Common myeloid progenitor, CD34-positive (primary cell): ENCODE results near the gene TTC12.
A peak's percentile ranks its signal among the peaks of the same experiment; 100 is the strongest.

Experiments used
- CTCF ChIA-PET: fragments of 350-600 bp; sonication (Branson Sonifier 250); formaldehyde crosslinking; loops from one replicate; lab custom pipeline; 2021; ENCODE audit warnings: antibody characterized with exemption; lab: Charles Lee
- POLR2A ChIA-PET: fragments of 350-600 bp; sonication (Branson Sonifier 250); formaldehyde crosslinking; loops from one replicate; lab custom pipeline; 2021; ENCODE audit warnings: antibody characterized with exemption; lab: Charles Lee
- DNase-seq, 3 donors: peaks; one replicate each; pipeline versions ENCODE4 v3.0.0 to v3.0.0-alpha.2; 2013
- H3K27ac ChIP-seq, 2 experiments: 1 replicate in 1 of 2; 2 replicates in 1 of 2; pipeline ENCODE4 v1.7.0; 2013; ENCODE audit warnings: inconsistent platforms in 2 of 2, low read length in 2 of 2, mild to moderate bottlenecking in 2 of 2, low read depth in 1 of 2, moderate library complexity in 1 of 2; ENCODE audit not compliant: severe bottlenecking in 2 of 2, insufficient read depth in 1 of 2, poor library complexity in 1 of 2
- H3K27me3 ChIP-seq, 5 experiments: replicated peaks in 2 of 5; 1 replicate in 3 of 5; 2 replicates in 2 of 5; pipeline versions ENCODE4 v1.6.1 to v1.7.0; 2013; ENCODE audit warnings: low read length in 4 of 5, mild to moderate bottlenecking in 2 of 5, moderate library complexity in 2 of 5, inconsistent platforms in 1 of 5; ENCODE audit not compliant: insufficient read depth in 5 of 5, control insufficient read depth in 4 of 5
- H3K36me3 ChIP-seq, 4 experiments: 1 replicate in 2 of 4; 2 replicates in 2 of 4; pipeline versions ENCODE4 v1.6.1 to v1.7.0; 2013; ENCODE audit warnings: low read length in 3 of 4, control low read depth in 1 of 4, mild to moderate bottlenecking in 1 of 4; ENCODE audit not compliant: control insufficient read depth in 4 of 4, insufficient read depth in 4 of 4
- H3K4me1 ChIP-seq, 4 experiments: 1 replicate in 3 of 4; 2 replicates in 1 of 4; pipeline versions ENCODE4 v1.6.1 to v1.7.1; 2013; ENCODE audit warnings: low read length in 3 of 4, mild to moderate bottlenecking in 3 of 4, control low read depth in 1 of 4, inconsistent platforms in 1 of 4, moderate library complexity in 1 of 4; ENCODE audit not compliant: control insufficient read depth in 4 of 4, insufficient read depth in 4 of 4; ENCODE audit errors: control extremely low read depth in 1 of 4
- H3K4me3 ChIP-seq, 7 experiments: 1 replicate in 4 of 7; 2 replicates in 3 of 7; pipeline versions ENCODE4 v1.5.1 to v1.7.0; 2013; ENCODE audit warnings: mild to moderate bottlenecking in 7 of 7, low read length in 6 of 7, moderate library complexity in 6 of 7, inconsistent platforms in 2 of 7, low read depth in 2 of 7, control low read depth in 1 of 7; ENCODE audit not compliant: insufficient read depth in 4 of 7, control insufficient read depth in 1 of 7; ENCODE audit errors: extremely low read depth in 1 of 7
- H3K9me3 ChIP-seq, 5 experiments: 1 replicate in 4 of 5; 2 replicates in 1 of 5; pipeline versions ENCODE4 v1.6.1 to v1.7.1; 2013; ENCODE audit warnings: low read length in 4 of 5, mild to moderate bottlenecking in 2 of 5, inconsistent platforms in 1 of 5, low read depth in 1 of 5, moderate library complexity in 1 of 5; ENCODE audit not compliant: control insufficient read depth in 4 of 5, insufficient read depth in 2 of 5; ENCODE audit errors: control extremely low read depth in 1 of 5
- WGBS: methylation state at CpG from one replicate; pipeline ENCODE4 v1.1.5; 2013; ENCODE audit not compliant: insufficient coverage; 5-methylcytosine and 5-hydroxymethylcytosine counted together

TTC12 gene

DNA sequence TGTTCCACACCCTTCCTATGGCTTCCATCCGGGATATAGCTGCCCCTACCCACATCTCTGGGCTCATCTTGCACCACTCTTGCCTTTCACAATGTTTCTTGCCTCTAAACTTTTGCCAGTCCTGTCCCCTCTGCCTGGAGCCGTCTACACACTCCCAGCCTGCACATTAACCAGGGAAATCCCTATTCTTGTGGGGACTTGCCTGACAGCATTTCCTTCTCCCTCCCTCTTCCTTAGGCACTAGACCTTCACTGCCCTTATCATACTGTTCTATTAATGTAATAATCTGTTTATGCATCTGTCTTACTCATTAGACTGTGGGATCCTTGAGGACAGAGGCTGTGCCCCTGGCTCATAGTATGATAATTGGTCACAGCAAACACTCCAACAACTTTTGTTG, 5.8 kb upstream of the TTC12 start:
- 100% methylated on average over 2 of the region's 2 CpGs for WGBS
- no peak for DNase-seq
- no peaks in the 10 kb centered on the region for H3K9me3 ChIP-seq
- H3K27me3 ChIP-seq = peaks cover 0 to 6% (median 0%) of the 10 kb centered on the region in 5 experiments
- H3K27ac ChIP-seq = no peak overlapping the region
- H3K36me3 ChIP-seq = no peaks in the 10 kb centered on the region
- ChIA-PET POLR2A (no interaction called here), CTCF (interaction anchor here (1.2 to 1.7 kb wide), 2 partner anchors 223 to 488 kb away, joined by 4 to 5 read pairs; no protein-coding TSS in a partner anchor)
- peaks cover 0 to 1% (median under 1%) of the 10 kb centered on the region in 4 experiments for H3K4me1 ChIP-seq
- H3K4me3 ChIP-seq = no peak overlapping the region

DNA sequence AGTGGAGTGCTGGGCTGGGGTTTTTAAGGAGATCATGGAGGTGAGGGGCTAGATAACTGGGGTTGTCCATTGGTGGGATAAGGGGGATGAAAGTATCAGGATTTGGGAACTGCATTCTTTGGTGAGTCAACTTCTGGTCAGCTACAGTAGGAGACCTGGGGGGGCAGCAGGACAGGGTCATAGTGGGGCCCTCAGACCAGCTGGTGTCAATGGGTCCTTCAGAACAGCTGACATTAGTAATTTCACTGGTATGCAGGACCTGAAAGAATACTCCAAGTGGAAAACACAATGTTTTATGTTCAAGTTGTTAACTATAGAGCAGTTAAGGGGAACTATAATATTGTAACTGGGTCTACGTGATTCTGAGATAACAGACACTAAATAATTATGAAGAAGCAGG, 2.8 kb upstream of the TTC12 start:
- CTCF ChIA-PET = interaction anchor here (1.8 to 2.9 kb wide), 2 partner anchors 14 to 221 kb away, joined by 3 to 10 read pairs; no protein-coding TSS in a partner anchor
- H3K36me3 ChIP-seq = no peaks in the 10 kb centered on the region
- WGBS = 100% methylated on average over 1 of the region's 1 CpG
- peaks cover 0 to 6% (median 0%) of the 10 kb centered on the region in 5 experiments for H3K27me3 ChIP-seq
- POLR2A ChIA-PET = no interaction called here
- H3K4me1 ChIP-seq = peaks cover 4 to 12% (median 10%) of the 10 kb centered on the region in 4 experiments
- H3K9me3 ChIP-seq = no peaks in the 10 kb centered on the region
- no peak overlapping the region for H3K27ac ChIP-seq
- no peak for DNase-seq
- no peak overlapping the region for H3K4me3 ChIP-seq

DNA sequence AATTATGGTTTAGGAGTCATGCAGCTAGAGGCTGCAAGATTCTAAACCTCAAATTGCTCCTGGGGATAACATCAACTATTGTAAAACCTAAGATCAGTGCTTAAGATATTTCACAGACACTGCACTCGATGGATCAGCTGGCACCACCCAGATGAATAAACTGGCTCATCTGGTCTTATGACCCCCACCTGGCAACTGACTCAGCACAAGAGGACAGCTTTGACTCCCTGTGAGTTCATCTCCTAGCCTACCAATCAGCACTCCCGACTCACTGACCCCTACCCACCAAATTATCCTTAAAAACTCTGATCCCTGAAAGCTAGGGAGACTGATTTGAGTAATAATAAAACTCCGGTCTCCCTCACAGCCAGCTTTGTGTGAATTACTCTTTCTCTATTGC, 782 bp upstream of the TTC12 start:
- Histone ChIP-seq H3K4me1 (peaks cover 4 to 12% (median 10%) of the 10 kb centered on the region in 4 experiments), H3K4me3 (peak overlapping the region in 4 of 7 experiments; percentile 30 to 78 (median 72)), H3K36me3 (no peaks in the 10 kb centered on the region), H3K9me3 (no peaks in the 10 kb centered on the region), H3K27ac (no peak overlapping the region), H3K27me3 (peaks cover 0 to 2% (median 0%) of the 10 kb centered on the region in 5 experiments)
- no peak for DNase-seq
- ChIA-PET POLR2A (no interaction called here), CTCF (interaction anchor here (0.8 to 1.5 kb wide), 3 partner anchors 9 to 948 kb away, joined by 3 to 4 read pairs (median 3); no protein-coding TSS in a partner anchor)
- 95% methylated on average over 2 of the region's 3 CpGs for WGBS

DNA sequence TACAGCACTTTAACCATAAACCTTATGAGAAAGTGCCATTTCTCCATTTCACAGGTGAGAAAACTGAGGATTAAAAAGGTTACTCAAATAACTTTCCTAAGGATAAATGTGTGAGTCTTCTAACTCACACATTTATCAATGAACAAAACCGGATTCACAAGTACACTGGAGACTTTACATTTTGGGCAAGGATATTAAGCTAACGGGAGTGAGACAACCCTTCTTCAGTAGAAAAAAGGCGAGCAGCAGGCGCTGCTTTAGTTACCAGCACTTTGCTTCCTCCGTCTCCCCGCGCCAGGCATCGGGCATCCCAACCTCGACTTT, 356 bp upstream of the TTC12 start:
- CTCF ChIA-PET = interaction anchor here (1.0 to 1.5 kb wide), 2 partner anchors 24 to 217 kb away, joined by 3 to 6 read pairs; no protein-coding TSS in a partner anchor
- 5% methylated on average over 9 of the region's 9 CpGs for WGBS

DNA sequence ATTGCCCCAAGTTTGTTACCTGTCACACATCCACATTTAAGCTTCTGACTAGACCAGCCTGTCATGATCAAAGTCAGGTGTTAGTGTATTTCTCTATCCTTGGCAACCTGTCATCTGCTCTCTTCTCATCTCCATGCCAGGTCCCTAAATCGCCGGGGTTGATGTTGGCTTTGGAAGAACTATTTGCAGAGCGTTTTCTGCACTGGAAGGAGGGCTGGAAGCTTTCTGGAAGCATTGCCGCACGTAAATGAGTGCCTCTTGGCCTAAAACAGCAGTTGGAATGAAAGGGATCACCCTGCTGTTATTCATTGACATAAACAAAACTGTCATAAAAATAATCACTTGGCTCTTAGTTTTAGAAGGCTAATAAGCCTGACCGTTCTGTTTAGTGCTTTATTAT, 1.4 kb downstream of the TTC12 start:
- ChIA-PET CTCF (no interaction called here), POLR2A (no interaction called here)
- peaks cover 0 to 4% (median 0%) of the 10 kb centered on the region in 5 experiments for H3K9me3 ChIP-seq
- WGBS = 91% methylated on average over 5 of the region's 6 CpGs
- H3K4me1 ChIP-seq = peaks cover 4 to 12% (median 10%) of the 10 kb centered on the region in 4 experiments
- H3K4me3 ChIP-seq = no peak overlapping the region
- H3K36me3 ChIP-seq = peaks cover 0 to 7% (median 0%) of the 10 kb centered on the region in 4 experiments
- no peak overlapping the region for H3K27ac ChIP-seq
- DNase-seq = no peak
- peaks cover 0 to under 1% (median 0%) of the 10 kb centered on the region in 5 experiments for H3K27me3 ChIP-seq

More for the DNA sequence above, 356 bp upstream of the TTC12 start:
- Histone ChIP-seq H3K4me1 (peaks cover 4 to 12% (median 10%) of the 10 kb centered on the region in 4 experiments), H3K4me3 (peak overlapping the region in 6 of 7 experiments; percentile 30 to 78 (median 74)), H3K9me3 (peaks cover 0 to 1% (median 0%) of the 10 kb centered on the region in 5 experiments), H3K27ac (peak overlapping the region in 1 of 2 experiments; percentile 68), H3K27me3 (peaks cover 0 to 2% (median 0%) of the 10 kb centered on the region in 5 experiments), H3K36me3 (peaks cover 0 to 2% (median 0%) of the 10 kb centered on the region in 4 experiments)
- DNase-seq = no peak
- POLR2A ChIA-PET = no interaction called here

DNA sequence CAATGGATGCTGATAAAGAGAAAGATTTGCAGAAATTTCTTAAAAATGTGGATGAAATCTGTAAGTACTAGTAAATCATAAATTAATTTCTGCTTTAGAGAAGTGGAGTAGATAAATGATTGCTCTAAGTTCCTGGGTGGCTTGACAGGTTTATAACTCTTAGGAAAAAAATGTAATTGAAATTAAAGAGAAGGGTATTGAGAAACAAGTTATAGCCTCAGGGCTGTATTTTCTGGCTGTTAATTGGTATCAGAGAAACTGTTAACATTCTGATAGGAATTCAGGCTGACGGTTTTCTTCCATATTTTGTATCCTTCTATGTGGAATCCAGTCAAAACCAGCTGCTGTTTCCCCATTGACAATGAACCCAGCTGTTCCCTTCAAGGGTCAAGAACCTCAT, 1.9 kb downstream of the TTC12 start:
- Histone ChIP-seq H3K36me3 (peaks cover 0 to 7% (median 0%) of the 10 kb centered on the region in 4 experiments), H3K9me3 (peaks cover 0 to 4% (median 0%) of the 10 kb centered on the region in 5 experiments), H3K27me3 (no peaks in the 10 kb centered on the region), H3K4me1 (peaks cover 4 to 12% (median 10%) of the 10 kb centered on the region in 4 experiments), H3K27ac (no peak overlapping the region), H3K4me3 (no peak overlapping the region)
- CTCF ChIA-PET = interaction anchor here (0.7 kb wide), 1 partner anchor 74 kb away, joined by 3 read pairs; no protein-coding TSS in a partner anchor
- DNase-seq = no peak
- WGBS = 100% methylated on average over 1 of the region's 1 CpG
- POLR2A ChIA-PET = no interaction called here

DNA sequence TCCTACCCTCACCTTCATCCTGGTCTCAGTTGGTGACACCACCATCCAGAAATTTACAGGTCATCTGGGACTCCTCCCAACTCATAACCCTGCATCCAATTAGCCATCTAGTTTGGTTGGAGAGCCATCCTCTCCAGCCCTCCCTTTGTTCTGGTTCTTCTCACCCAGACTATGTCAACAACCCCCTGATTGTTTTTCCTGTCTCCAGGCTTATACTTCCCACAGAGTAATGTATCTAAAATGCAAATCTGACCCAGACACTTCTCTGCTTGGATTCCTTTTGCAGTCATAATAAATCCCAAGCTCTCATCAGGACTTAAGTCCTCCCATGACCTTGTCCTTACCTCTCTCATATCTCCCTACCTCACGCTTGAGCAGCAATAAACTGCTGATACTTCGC, 3.0 kb downstream of the TTC12 start:
- Histone ChIP-seq H3K9me3 (peaks cover 0 to 4% (median 0%) of the 10 kb centered on the region in 5 experiments), H3K36me3 (peaks cover 0 to 7% (median 0%) of the 10 kb centered on the region in 4 experiments), H3K4me3 (no peak overlapping the region), H3K27ac (no peak overlapping the region), H3K27me3 (no peaks in the 10 kb centered on the region), H3K4me1 (peaks cover 4 to 12% (median 10%) of the 10 kb centered on the region in 4 experiments)
- no peak for DNase-seq
- WGBS = 89% methylated on average over 2 of the region's 2 CpGs
- ChIA-PET POLR2A (no interaction called here), CTCF (no interaction called here)
